ENCODE data around the gene SEPTIN2.

- TF ChIP-seq, protein P1, sequence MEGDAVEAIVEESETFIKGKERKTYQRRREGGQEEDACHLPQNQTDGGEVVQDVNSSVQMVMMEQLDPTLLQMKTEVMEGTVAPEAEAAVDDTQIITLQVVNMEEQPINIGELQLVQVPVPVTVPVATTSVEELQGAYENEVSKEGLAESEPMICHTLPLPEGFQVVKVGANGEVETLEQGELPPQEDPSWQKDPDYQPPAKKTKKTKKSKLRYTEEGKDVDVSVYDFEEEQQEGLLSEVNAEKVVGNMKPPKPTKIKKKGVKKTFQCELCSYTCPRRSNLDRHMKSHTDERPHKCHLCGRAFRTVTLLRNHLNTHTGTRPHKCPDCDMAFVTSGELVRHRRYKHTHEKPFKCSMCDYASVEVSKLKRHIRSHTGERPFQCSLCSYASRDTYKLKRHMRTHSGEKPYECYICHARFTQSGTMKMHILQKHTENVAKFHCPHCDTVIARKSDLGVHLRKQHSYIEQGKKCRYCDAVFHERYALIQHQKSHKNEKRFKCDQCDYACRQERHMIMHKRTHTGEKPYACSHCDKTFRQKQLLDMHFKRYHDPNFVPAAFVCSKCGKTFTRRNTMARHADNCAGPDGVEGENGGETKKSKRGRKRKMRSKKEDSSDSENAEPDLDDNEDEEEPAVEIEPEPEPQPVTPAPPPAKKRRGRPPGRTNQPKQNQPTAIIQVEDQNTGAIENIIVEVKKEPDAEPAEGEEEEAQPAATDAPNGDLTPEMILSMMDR (IDR thresholded peaks at IDR 0.05; ENCODE audit: borderline replicate concordance, extremely low read depth, low read length, poor library complexity, severe bottlenecking), result no peak
- no peak for TF ChIP-seq EZH2 (IDR thresholded peaks at IDR 0.05; ENCODE audit: borderline replicate concordance, low read depth, low read length, severe bottlenecking)
These were observed 34.2 kb downstream of the SEPTIN2 start for GRCh38 chr2:241349941-241350340.
